ENCODE measurements around the gene C1R.

GRCh38 chr12:7083125-7083524, 9.1 kb downstream of the C1R start:
- TF ChIP-seq CTCF (conservative IDR thresholded peaks at IDR 0.05; ENCODE audit: low read depth, low read length) (no peak), EZH2 (IDR thresholded peaks at IDR 0.05; ENCODE audit: low read length, unreplicated experiment) (no peak)
